ENCODE measurements around the gene LRBA. TPM values are rescaled to one million over a fixed set of nuclear protein-coding genes. Genes with fewer than 3 reads are reported as not detected.
A peak's percentile ranks its signal among the peaks of the same experiment; 100 is the strongest.

Gene LRBA
- total RNA-seq, 1 donor, result 38.4 TPM

DNA sequence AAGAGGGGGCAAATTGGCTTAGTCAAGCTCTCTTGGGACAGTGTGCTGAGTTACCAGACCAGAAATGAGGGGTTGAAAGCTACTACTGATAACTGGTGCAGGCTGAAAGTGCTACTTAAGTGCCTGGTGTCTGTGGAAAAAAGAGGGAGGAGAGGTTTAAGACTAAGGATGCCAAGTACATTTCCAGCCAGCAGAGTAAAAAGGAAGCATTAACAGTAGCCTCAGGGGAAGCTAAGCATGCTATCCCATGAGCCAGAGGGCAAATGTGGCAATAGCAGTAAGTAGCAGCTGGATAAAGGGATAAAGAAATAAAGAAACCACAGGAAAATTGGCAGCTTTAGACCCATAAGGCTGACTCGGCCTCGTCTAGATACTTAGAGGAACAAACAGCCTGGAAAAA is 629.5 kb downstream of the LRBA start:
- DNase-seq (ENCODE audit: low read depth), result peak; percentile 95
- TF ChIP-seq, protein P1, sequence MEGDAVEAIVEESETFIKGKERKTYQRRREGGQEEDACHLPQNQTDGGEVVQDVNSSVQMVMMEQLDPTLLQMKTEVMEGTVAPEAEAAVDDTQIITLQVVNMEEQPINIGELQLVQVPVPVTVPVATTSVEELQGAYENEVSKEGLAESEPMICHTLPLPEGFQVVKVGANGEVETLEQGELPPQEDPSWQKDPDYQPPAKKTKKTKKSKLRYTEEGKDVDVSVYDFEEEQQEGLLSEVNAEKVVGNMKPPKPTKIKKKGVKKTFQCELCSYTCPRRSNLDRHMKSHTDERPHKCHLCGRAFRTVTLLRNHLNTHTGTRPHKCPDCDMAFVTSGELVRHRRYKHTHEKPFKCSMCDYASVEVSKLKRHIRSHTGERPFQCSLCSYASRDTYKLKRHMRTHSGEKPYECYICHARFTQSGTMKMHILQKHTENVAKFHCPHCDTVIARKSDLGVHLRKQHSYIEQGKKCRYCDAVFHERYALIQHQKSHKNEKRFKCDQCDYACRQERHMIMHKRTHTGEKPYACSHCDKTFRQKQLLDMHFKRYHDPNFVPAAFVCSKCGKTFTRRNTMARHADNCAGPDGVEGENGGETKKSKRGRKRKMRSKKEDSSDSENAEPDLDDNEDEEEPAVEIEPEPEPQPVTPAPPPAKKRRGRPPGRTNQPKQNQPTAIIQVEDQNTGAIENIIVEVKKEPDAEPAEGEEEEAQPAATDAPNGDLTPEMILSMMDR (IDR thresholded peaks at IDR 0.05; ENCODE audit: insufficient read depth, low read depth, low read length), result no peak
- H3K4me3 ChIP-seq (ENCODE audit: low read depth, low read length), result no peak overlapping the region

DNA sequence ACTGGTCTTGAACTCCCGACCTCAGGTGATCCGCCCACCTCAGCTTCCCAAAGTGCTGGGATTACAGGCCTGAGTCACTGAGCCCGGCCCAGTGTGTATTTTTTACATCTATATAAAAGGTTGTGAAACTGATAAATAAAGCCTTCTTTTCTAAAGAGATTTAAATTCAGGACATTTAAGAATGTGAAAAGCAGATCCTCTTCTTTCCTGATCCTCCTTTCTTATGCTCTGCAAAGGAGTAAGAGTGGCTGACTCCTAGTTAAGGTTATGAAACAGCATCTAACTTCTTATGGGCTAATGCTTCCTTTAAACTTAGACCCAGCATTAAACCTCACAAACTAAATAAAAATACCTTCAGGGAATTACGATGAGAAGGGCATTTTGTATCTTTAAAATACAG is 630.8 kb downstream of the LRBA start:
- TF ChIP-seq, protein P1 (IDR thresholded peaks at IDR 0.05; ENCODE audit: insufficient read depth, low read depth, low read length), result no peak
- no peak overlapping the region for H3K4me3 ChIP-seq (ENCODE audit: low read depth, low read length)
- peak; percentile 5 for DNase-seq (ENCODE audit: low read depth)

DNA sequence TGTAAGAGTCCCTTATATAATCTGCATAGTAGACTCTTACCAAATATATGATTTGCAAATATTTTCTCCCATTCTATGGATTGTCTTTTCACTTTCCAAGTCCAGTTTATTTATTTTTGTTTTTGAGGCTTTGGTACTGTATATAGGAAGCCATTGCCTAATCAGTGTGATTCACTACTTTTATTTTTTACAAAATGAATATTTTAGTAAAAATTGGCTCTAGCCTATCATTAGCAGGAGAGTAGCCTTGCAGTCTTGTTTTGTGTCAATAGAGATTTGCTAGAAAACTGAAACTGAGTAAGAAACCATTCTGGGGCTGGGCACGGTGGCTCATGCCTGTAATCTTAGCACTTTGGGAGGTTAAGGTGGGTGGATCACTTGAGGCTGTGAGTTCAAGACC is 633.1 kb downstream of the LRBA start:
- DNase-seq (ENCODE audit: low read depth), result no peak
- no peak overlapping the region for H3K4me3 ChIP-seq (ENCODE audit: low read depth, low read length)
- TF ChIP-seq, protein P1 (IDR thresholded peaks at IDR 0.05; ENCODE audit: insufficient read depth, low read depth, low read length), result no peak

DNA sequence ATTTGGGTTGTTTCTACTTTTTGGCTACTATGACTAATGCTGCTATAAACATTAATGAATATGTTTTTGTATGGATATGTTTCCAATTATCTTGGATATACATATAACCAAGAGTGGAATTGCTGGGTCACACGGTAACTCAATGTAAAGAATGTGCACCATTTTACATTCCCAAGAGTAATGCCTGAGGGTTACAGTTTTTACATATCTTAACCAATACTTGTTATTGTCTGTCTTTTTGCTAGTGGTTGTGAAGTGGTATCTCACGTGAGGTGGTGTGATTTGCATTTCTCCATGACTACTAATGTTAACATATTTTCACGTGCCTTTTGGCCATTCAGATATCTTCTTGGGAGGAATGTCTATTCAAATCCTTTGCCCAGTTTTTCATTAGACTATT is 633.5 kb downstream of the LRBA start:
- H3K4me3 ChIP-seq (ENCODE audit: low read depth, low read length), result no peak overlapping the region
- TF ChIP-seq, protein P1 (IDR thresholded peaks at IDR 0.05; ENCODE audit: insufficient read depth, low read depth, low read length), result no peak
- peak; percentile 20 for DNase-seq (ENCODE audit: low read depth)

DNA sequence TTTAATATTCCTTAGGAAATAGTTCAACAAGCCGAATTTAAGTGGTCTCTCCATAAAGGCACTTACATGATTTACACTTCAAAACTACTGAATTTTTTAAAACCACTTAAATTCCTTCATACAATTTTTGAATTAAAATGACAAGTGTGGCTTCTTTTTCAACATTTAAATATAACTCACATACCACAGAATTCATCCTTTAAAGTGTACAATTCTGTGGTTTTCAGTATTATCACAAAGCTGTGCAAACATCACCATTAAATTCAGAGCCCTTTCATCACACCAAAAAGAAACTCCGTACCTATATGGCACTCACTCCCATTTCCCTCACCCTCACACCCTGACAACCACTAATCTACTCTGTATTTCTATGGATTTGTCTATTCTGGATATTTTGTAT is 634.0 kb downstream of the LRBA start:
- no peak for DNase-seq (ENCODE audit: low read depth)
- no peak overlapping the region for H3K4me3 ChIP-seq (ENCODE audit: low read depth, low read length)
- TF ChIP-seq, protein P1 (IDR thresholded peaks at IDR 0.05; ENCODE audit: insufficient read depth, low read depth, low read length), result no peak

DNA sequence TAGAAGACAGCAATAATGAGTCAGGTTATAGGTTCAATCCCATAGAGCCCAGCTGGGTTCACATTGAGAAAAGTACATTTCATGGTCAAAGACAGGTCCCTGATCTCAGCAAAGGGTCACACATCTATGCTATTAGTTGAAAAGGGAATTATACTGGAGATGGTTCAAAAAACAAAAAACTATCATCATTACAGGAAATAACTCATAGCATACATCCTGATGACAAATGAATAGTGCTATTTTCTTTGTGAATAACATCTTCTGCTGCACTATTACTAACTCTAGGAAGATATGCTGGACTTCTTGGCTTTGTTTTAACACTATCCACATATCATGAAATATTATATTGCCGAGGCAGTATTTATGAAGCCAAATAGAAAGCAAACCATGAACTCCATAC is 635.6 kb downstream of the LRBA start:
- TF ChIP-seq, protein P1 (IDR thresholded peaks at IDR 0.05; ENCODE audit: insufficient read depth, low read depth, low read length), result no peak
- DNase-seq (ENCODE audit: low read depth), result no peak
- no peak overlapping the region for H3K4me3 ChIP-seq (ENCODE audit: low read depth, low read length)

DNA sequence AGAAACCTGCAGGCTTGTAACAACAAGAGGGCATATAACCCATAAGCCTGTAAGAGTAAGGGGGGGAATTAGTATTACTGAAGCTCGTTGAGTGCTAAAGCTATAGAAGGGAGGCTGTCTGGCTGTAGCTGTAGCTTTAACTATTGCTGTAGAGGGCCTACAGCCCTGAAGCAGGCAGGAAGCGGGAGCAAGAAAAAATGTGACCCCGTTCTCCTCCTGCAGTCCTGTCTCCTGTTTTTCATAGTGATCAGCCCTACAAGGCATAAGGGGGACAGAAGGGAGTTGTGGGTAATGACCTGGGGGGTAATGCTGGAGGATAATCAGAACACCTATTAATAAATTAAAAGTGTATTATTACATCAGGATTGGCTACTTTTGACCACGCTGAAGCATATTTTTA is 640.1 kb downstream of the LRBA start:
- TF ChIP-seq, protein P1 (IDR thresholded peaks at IDR 0.05; ENCODE audit: insufficient read depth, low read depth, low read length), result no peak
- H3K4me3 ChIP-seq (ENCODE audit: low read depth, low read length), result no peak overlapping the region
- no peak for DNase-seq (ENCODE audit: low read depth)

Data from fibroblast of villous mesenchyme (primary cell).